ENCODE data around the gene BLCAP. TPM values are rescaled to one million over a fixed set of nuclear protein-coding genes. Genes with fewer than 3 reads are reported as not detected.

BLCAP gene
- total RNA-seq, 4 donors from 2014 or later = 63.9 to 152 (median 107) TPM

DNA sequence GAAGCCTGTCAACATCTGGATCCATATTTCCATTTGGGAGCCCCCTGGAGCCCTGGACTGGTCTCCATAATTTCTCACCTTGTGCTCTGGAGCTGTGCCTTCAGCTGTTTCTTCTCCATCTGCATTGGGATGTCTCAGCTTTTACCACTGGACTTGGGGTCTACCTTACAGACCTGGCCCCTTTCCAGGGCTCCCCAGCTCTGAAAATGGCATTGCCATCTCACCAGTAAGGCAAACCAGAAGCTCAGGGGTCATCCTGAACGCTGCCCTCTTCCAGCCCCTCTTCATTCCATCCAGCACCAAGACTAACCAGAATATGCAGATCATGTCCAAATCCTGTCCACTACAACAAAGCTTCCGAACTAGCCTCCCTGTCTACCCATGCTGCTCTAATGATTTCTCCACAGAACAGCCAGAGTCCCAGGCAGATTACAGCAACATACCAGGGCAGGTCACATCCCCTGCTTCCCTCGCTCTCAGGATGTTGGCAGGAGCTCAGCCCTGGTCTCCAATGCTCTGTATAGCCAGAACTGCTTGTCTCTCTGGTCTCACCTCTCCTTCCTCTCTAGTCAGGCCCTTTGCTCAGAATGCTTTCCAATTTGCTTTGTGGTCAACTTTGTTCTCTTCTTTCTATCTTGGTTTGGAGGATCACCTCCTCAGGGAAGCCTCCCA lies 24.3 kb downstream of the BLCAP start:
- TF ChIP-seq CTCF (IDR thresholded peaks at IDR 0.05; ENCODE audit: low read depth) = no peak

DNA sequence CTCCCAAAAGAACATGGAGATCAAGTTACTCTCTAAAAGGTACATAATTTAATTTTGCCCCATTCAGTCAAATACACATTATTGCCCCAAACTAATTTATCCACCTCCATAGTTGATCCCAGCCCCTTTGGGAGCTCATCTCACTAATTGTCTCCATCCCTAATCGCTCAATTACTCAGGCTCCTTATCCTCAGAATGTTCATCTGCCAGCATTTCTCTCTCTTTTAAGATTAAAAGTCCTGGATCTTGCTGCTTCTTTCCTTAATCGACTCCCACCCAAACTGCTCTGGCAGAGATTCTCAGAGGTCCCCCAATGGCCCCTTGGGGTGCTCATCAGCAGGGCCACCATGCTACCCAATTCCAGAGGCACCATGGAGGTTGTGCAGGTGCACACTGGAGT lies 25.0 kb downstream of the BLCAP start:
- no peak for TF ChIP-seq CTCF (IDR thresholded peaks at IDR 0.05; ENCODE audit: low read depth)

DNA sequence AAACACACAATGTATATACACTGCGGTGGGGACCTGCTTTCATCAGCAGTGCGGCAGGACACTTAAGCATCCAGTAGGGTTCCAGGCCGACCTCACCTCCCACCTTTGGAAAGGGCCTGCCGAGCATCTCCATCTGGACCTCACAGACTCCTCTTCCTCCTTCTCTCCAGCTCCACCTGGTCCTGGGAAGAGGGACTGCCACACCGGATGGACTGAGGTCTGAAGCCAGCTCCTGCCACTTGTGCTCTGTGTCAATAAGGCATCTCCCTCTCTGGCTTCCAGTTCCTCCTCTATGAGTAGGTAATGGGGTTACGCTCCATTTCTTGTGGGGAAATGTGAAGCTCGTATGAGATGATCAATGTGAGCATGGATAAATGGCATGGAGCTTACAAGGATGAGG lies 25.7 kb downstream of the BLCAP start:
- no peak for TF ChIP-seq CTCF (IDR thresholded peaks at IDR 0.05; ENCODE audit: low read depth)

DNA sequence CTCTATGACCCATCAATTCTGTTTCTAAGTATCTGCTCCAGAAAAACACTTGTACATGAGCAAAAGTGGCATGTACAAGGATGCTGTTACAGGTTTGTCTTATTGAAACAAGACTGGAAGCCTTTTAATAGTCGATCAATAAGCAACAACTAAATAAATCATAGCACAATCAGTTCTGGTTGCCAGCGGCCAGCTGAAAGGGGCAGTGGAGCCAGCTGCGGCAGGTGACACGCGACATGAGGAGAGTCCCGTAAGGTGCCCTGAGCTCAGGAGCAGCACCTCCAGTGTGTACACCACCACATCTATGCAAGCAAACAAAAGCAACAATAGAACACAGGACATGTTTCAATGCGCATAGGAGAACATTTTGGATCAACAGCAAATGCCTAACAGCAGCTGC lies 27.4 kb downstream of the BLCAP start:
- no peak for TF ChIP-seq CTCF (IDR thresholded peaks at IDR 0.05; ENCODE audit: low read depth)

DNA sequence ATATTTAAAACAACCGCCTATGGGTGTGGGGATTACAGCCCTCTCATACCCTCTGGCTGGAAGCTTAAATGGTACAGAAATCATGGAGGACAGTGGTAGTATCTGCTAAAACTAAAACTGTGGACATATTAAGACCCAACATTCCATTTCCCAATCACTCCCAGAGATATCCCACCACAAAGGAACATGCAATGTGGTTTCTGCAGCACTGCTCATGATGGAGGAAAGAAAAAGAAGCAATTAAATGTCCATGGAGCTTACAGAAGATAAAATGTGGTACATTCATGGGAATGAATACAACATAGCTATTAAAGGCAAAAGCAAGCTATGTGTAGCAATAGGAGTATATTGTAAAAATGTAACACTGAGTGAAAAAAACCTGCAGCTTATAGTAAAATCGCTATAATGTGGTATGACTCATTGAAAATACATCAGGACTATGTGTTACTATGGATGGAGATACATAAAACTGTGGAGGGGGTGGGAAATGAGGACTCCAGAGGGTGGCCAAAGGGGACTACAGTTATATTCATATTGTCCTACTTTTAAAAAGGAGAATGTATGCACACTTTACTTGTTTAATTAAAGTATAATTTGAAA lies 29.5 kb downstream of the BLCAP start:
- TF ChIP-seq CTCF (IDR thresholded peaks at IDR 0.05; ENCODE audit: low read depth) = no peak

- TF ChIP-seq CTCF (IDR thresholded peaks at IDR 0.05; ENCODE audit: low read depth) = no peak
These were observed 32.9 kb downstream of the BLCAP start for GRCh38 chr20:37494796-37495195.

DNA sequence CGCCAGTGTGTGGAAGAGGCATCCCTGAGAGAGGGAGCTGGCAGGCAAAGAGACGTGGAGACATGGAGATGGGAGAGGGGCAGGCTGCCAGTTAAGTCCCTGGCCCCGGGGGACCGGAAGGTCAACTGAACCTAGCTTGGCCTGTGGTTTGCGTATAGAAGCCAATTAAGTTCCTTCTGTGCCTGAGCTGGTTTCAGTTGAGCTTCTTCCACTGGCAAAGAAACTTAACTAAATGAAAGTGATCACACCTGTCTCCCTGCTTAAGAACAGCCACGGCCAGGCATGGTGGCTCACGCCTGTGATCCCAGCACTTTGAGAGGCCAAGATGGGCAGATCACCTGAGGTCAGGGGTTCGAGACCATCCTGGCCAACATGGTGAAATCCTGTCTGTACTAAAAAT lies 33.4 kb downstream of the BLCAP start:
- TF ChIP-seq CTCF (IDR thresholded peaks at IDR 0.05; ENCODE audit: low read depth) = no peak
